ENCODE data around the gene C2orf92.

C2orf92 gene

GRCh38 chr2:97736608-97737330, 67.3 kb downstream of the C2orf92 start:
- ATAC-seq (no peak), DNase-seq (no peak)
- Mint-ChIP-seq H3K9me3 (no peaks in the 10 kb centered on the region), H3K27ac (no peak overlapping the region), H3K27me3 (no peaks in the 10 kb centered on the region), H3K4me1 (peaks cover 36% of the 10 kb centered on the region), H3K4me3 (no peak overlapping the region)

DNA sequence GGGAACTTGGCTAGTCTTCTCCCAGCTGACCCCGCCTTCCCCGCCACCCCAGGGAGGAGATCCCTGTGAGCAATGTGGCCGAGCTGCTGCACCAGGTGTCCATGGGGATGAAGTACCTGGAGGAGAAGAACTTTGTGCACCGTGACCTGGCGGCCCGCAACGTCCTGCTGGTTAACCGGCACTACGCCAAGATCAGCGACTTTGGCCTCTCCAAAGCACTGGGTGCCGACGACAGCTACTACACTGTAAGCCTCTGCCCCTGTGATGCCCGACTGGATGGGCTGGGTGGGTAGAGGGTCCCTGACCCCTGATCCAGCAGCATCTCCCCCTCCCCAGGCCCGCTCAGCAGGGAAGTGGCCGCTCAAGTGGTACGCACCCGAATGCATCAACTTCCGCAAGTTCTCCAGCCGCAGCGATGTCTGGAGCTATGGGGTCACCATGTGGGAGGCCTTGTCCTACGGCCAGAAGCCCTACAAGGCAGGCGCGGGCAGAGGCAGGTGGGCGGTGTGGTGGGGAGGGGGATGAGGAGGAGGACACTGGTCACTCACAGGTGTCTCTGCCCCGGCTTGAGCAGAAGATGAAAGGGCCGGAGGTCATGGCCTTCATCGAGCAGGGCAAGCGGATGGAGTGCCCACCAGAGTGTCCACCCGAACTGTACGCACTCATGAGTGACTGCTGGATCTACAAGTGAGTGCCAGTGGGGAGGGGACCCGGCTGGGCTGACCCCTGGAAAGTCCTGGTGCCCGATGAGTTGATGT, 68.1 kb downstream of the C2orf92 start:
- Mint-ChIP-seq H3K4me3 (no peak overlapping the region), H3K4me1 (peaks cover 39% of the 10 kb centered on the region), H3K27ac (peak overlapping the region in 1 of 2 donors; percentile 60), H3K9me3 (no peaks in the 10 kb centered on the region), H3K27me3 (no peaks in the 10 kb centered on the region)
- DNase-seq, result no peak
- ATAC-seq, result no peak

GRCh38 chr2:97738179-97739019, 68.9 kb downstream of the C2orf92 start:
- Mint-ChIP-seq H3K4me1 (peaks cover 44% of the 10 kb centered on the region), H3K27ac (peak overlapping the region; percentile 1 to 60), H3K9me3 (no peaks in the 10 kb centered on the region), H3K4me3 (no peak overlapping the region), H3K27me3 (no peaks in the 10 kb centered on the region)
- DNase-seq (no peak), ATAC-seq (no peak)

DNA sequence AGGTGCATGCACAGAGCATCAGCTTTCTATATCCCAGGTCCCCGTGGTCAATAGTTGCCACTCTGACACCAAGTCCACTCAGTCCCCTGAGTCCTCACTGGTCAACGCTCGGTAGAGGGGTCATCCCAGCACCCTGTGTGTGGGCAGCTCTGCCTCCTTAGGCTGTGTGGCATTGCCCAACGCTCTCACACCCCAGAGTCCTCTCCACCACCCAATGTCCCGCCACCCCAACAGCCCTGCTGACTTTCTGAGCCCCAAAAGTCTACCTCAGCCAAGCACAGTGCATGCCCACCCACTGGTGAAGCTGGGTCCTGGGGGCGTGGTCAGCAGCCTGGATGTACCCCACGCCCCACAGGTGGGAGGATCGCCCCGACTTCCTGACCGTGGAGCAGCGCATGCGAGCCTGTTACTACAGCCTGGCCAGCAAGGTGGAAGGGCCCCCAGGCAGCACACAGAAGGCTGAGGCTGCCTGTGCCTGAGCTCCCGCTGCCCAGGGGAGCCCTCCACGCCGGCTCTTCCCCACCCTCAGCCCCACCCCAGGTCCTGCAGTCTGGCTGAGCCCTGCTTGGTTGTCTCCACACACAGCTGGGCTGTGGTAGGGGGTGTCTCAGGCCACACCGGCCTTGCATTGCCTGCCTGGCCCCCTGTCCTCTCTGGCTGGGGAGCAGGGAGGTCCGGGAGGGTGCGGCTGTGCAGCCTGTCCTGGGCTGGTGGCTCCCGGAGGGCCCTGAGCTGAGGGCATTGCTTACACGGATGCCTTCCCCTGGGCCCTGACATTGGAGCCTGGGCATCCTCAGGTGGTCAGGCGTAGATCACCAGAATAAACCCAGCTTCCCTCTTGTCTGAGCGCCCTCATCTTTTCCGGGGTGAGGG, 69.7 kb downstream of the C2orf92 start:
- H3K27me3 Mint-ChIP-seq, result no peaks in the 10 kb centered on the region
- DNase-seq, result no peak
- ATAC-seq, result peak; percentile 6
- H3K9me3 Mint-ChIP-seq, result no peaks in the 10 kb centered on the region
- H3K27ac Mint-ChIP-seq, result no peak overlapping the region
- no peak overlapping the region for H3K4me3 Mint-ChIP-seq
- peaks cover 53% of the 10 kb centered on the region for H3K4me1 Mint-ChIP-seq

GRCh38 chr2:97739893-97740245, 70.4 kb downstream of the C2orf92 start:
- DNase-seq, result no peak
- Mint-ChIP-seq H3K9me3 (no peaks in the 10 kb centered on the region), H3K27ac (no peak overlapping the region), H3K27me3 (no peaks in the 10 kb centered on the region), H3K4me1 (peaks cover 58% of the 10 kb centered on the region), H3K4me3 (no peak overlapping the region)
- no peak for ATAC-seq

GRCh38 chr2:97740590-97741182, 71.2 kb downstream of the C2orf92 start:
- DNase-seq (peak; percentile 50), ATAC-seq (no peak)
- no peaks in the 10 kb centered on the region for H3K9me3 Mint-ChIP-seq
- H3K4me3 Mint-ChIP-seq, result peak overlapping the region in 1 of 2 donors; percentile 17
- H3K4me1 Mint-ChIP-seq, result peaks cover 66% of the 10 kb centered on the region
- H3K27me3 Mint-ChIP-seq, result no peaks in the 10 kb centered on the region
- no peak overlapping the region for H3K27ac Mint-ChIP-seq

DNA sequence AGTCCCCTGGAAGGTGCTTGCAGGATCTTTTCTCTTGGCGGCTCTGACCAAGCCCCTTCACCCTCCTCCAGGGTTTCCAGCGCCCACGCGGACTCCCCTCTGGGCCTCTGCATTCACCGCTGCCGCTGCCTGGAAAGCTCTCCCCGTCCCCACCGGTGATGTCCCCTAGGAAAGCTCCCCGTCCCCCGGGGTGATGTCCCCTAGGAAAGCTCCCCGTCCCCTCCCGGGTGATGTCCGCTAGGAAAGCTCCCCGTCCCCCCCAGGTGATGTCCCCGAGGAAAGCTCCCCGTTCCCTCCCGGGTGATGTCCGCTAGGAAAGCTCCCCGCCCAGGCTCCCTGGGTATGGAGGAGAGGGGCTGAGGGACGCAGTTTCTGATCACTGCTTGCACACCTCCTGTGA, 71.7 kb downstream of the C2orf92 start:
- H3K4me1 Mint-ChIP-seq, result peaks cover 72% of the 10 kb centered on the region
- H3K4me3 Mint-ChIP-seq, result no peak overlapping the region
- H3K27me3 Mint-ChIP-seq, result no peaks in the 10 kb centered on the region
- no peaks in the 10 kb centered on the region for H3K9me3 Mint-ChIP-seq
- no peak overlapping the region for H3K27ac Mint-ChIP-seq
- DNase-seq, result no peak
- no peak for ATAC-seq

DNA sequence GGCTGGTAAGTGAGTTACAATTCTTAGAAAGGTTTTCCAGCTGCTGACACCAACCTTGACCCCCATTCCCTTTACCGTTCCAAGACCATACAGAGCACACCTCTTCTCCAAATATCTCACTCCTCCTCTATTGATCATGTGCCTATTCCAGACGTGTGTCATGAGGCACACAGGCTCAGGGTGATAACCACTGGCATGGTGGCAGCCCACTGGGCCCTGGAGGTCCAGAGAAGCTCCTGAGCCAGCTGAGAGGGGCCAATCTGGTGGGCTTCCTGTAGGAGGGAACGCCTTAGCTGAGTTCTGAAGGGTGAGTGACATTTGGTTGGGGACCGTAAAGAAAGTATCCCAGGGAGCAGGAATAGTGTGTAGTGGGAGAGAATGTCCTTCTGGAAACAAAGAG, 72.2 kb downstream of the C2orf92 start:
- Mint-ChIP-seq H3K9me3 (no peaks in the 10 kb centered on the region), H3K4me1 (peaks cover 74% of the 10 kb centered on the region), H3K27ac (peak overlapping the region in 1 of 2 donors; percentile 10), H3K27me3 (no peaks in the 10 kb centered on the region), H3K4me3 (peak overlapping the region; percentile 6 to 16)
- DNase-seq (no peak), ATAC-seq (no peak)

GRCh38 chr2:97742381-97742847, 72.9 kb downstream of the C2orf92 start:
- Mint-ChIP-seq H3K4me1 (peaks cover 81% of the 10 kb centered on the region), H3K27ac (peak overlapping the region; percentile 10 to 85), H3K4me3 (peak overlapping the region in 1 of 2 donors; percentile 11), H3K27me3 (no peaks in the 10 kb centered on the region), H3K9me3 (no peaks in the 10 kb centered on the region)
- ATAC-seq (peak; percentile 60), DNase-seq (peak in 1 of 2 donors; percentile 52)

GRCh38 chr2:97743913-97744312, 74.4 kb downstream of the C2orf92 start:
- no peak overlapping the region for H3K4me3 Mint-ChIP-seq

DNA sequence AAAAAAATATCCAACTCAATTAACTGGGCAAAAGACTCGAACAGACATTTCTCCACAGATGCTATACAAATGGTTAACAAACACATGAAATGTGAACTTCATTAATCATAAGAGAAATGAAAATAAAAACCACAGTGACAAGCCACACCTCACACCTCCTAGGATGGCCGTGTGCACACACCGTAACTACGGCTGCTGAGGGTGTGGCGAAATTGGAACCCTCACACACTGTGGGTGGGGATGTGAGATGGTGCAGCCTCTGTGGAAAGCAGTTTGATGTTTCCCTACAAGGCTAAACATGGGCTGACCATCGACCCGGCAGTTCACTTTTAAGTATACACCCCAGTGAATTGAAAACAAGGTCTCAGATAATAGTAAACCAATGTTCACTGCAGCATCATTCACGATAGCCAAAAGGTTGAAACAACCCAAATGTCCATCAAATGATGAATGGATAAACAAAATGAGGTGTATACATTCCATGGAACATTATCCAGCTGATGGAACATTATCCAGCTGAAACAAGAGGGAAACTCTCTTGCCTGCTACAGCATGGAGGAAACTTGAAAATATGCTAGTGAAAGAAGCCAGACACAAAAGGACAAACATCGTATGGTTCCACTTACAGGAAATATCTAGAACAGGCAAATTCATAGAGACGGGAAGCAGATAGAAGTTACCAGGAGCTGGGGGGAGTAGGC, 76.1 kb downstream of the C2orf92 start:
- no peak overlapping the region for H3K27ac Mint-ChIP-seq
- peak overlapping the region; percentile 13 to 16 for H3K4me3 Mint-ChIP-seq

More at GRCh38 chr2:97743913-97744312, 74.4 kb downstream of the C2orf92 start:
- DNase-seq, result no peak
- no peaks in the 10 kb centered on the region for H3K27me3 Mint-ChIP-seq
- no peak for ATAC-seq
- peaks cover 85% of the 10 kb centered on the region for H3K4me1 Mint-ChIP-seq
- no peaks in the 10 kb centered on the region for H3K9me3 Mint-ChIP-seq
- peak overlapping the region in 1 of 2 donors; percentile 85 for H3K27ac Mint-ChIP-seq

GRCh38 chr2:97747285-97747684, 77.8 kb downstream of the C2orf92 start:
- Mint-ChIP-seq H3K27ac (no peak overlapping the region), H3K4me1 (peaks cover 66% of the 10 kb centered on the region)
- ATAC-seq, result peak; percentile 44

More for the DNA sequence above, 76.1 kb downstream of the C2orf92 start:
- DNase-seq (peak; percentile 42 to 63), ATAC-seq (peak; percentile 94)
- no peaks in the 10 kb centered on the region for H3K27me3 Mint-ChIP-seq
- H3K4me1 Mint-ChIP-seq, result peaks cover 82% of the 10 kb centered on the region
- H3K9me3 Mint-ChIP-seq, result no peaks in the 10 kb centered on the region

GRCh38 chr2:97747716-97748115, 78.2 kb downstream of the C2orf92 start:
- ATAC-seq (no peak), DNase-seq (no peak)
- no peak overlapping the region for H3K27ac Mint-ChIP-seq
- no peaks in the 10 kb centered on the region for H3K27me3 Mint-ChIP-seq
- H3K4me3 Mint-ChIP-seq, result no peak overlapping the region
- peaks cover 61% of the 10 kb centered on the region for H3K4me1 Mint-ChIP-seq
- no peaks in the 10 kb centered on the region for H3K9me3 Mint-ChIP-seq

More at GRCh38 chr2:97747285-97747684, 77.8 kb downstream of the C2orf92 start:
- DNase-seq, result no peak
- no peaks in the 10 kb centered on the region for H3K27me3 Mint-ChIP-seq
- no peak overlapping the region for H3K4me3 Mint-ChIP-seq
- H3K9me3 Mint-ChIP-seq, result no peaks in the 10 kb centered on the region

GRCh38 chr2:97749581-97749980, 80.1 kb downstream of the C2orf92 start:
- H3K27ac Mint-ChIP-seq, result no peak overlapping the region

More at GRCh38 chr2:97749581-97749980, 80.1 kb downstream of the C2orf92 start:
- ATAC-seq, result no peak
- Mint-ChIP-seq H3K4me3 (no peak overlapping the region), H3K9me3 (no peaks in the 10 kb centered on the region), H3K27me3 (no peaks in the 10 kb centered on the region), H3K4me1 (peaks cover 43% of the 10 kb centered on the region)
- no peak for DNase-seq

Data from stimulated activated naive CD8-positive, alpha-beta T cell treated with anti-CD3 and anti-CD28 coated beads, Interleukin-15, amount 100 ng/mL, for 72 hours (primary cell).